ACC112 (cell line): ENCODE measurements around the gene POT1.
"Not testable (repeated sequence)": the region's sequence is repeated elsewhere in the genome, so short reads cannot be mapped to it uniquely, and the experiment has no call there.

ENCODE experiments used
- H2AFZ ChIP-seq: fragments of 200-600 bp; sonication (generic); one replicate; pipeline ENCODE4 v1.6.0; 2017; ENCODE audit warnings: antibody characterized with exemption, low read length; ENCODE audit not compliant: unreplicated experiment
- H3K27ac ChIP-seq: fragments of 200-600 bp; sonication (generic); 2 replicates; pipeline ENCODE4 v1.5.1; 2014; ENCODE audit warnings: low read depth, mild to moderate bottlenecking, antibody characterized with exemption, low read length, moderate library complexity
- H3K27me3 ChIP-seq: fragments of 200-600 bp; sonication (generic); 2 replicates; pipeline ENCODE4 v1.6.1; 2014; ENCODE audit warnings: mild to moderate bottlenecking, antibody characterized with exemption, low read length, moderate library complexity, mixed read lengths; ENCODE audit not compliant: insufficient read depth
- H3K36me3 ChIP-seq: fragments of 200-600 bp; sonication (generic); 2 replicates; pipeline ENCODE4 v1.6.1; 2016; ENCODE audit warnings: mild to moderate bottlenecking, antibody characterized with exemption, low read length, moderate library complexity, mixed read lengths; ENCODE audit not compliant: insufficient read depth
- H3K4me1 ChIP-seq: fragments of 200-600 bp; sonication (generic); one replicate; pipeline ENCODE4 v1.6.1; 2016; ENCODE audit warnings: low read length, mixed read lengths; ENCODE audit not compliant: insufficient read depth, unreplicated experiment, control insufficient read depth
- H3K4me3 ChIP-seq: fragments of 200-600 bp; sonication (generic); 2 replicates; pipeline ENCODE4 v1.5.1; 2014; ENCODE audit warnings: mild to moderate bottlenecking, low read depth, low read length
- H3K79me2 ChIP-seq: fragments of 200-600 bp; sonication (generic); one replicate; pipeline ENCODE4 v1.6.0; 2016; ENCODE audit warnings: low read length; ENCODE audit not compliant: control insufficient read depth, unreplicated experiment, insufficient read depth

Gene POT1, protein sequence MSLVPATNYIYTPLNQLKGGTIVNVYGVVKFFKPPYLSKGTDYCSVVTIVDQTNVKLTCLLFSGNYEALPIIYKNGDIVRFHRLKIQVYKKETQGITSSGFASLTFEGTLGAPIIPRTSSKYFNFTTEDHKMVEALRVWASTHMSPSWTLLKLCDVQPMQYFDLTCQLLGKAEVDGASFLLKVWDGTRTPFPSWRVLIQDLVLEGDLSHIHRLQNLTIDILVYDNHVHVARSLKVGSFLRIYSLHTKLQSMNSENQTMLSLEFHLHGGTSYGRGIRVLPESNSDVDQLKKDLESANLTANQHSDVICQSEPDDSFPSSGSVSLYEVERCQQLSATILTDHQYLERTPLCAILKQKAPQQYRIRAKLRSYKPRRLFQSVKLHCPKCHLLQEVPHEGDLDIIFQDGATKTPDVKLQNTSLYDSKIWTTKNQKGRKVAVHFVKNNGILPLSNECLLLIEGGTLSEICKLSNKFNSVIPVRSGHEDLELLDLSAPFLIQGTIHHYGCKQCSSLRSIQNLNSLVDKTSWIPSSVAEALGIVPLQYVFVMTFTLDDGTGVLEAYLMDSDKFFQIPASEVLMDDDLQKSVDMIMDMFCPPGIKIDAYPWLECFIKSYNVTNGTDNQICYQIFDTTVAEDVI

DNA sequence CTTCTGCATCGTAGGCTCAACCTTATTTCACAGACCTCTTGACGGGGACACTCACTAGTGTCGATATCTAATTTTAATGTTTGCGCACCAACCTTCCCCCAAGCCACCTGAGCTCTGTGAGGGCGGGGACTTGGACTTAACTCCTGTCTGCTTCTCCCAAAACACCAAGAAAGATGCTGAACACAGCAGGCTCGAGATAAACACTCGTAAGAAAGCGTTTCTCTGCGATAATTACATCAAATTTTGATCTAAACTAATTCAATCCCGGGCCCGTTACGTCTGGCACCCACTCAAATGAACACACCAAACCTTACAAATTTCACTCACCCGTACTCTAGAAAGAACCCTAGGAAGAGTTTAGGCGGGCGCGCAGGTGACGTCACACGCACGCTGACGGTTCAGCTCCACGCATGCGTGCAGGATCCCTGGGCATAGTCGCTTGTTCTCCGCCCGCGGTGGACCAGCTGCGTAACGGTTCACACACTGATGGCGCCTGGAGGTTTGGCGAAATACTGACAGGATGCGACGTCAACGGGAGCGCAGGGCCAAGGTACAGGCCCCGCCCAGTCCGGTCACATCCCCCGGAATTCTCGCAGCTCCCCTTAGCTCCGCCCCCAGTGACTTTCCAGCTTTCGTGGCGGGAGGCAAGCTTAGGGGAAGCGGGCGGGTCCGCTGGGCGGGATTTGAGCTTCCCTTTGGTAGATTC lies at the start of gene POT1:
POT1 (minus strand) TSS at position 359 of the 706 bp plus-strand sequence. CDS start 32,652 bp downstream, outside the sequence.
- Histone ChIP-seq H3K27me3 (no peaks in the 10 kb centered on the region), H3K27ac (peak within 1 kb of the TSS; percentile 78), H2AFZ (peak within 1 kb of the TSS; percentile 90), H3K4me1 (peaks cover 14% of the 10 kb centered on the region), H3K4me3 (peak within 1 kb of the TSS; percentile 90), H3K79me2 (peaks cover 45% of the 10 kb centered on the region), H3K36me3 (peaks cover 11% of the 10 kb centered on the region)

DNA sequence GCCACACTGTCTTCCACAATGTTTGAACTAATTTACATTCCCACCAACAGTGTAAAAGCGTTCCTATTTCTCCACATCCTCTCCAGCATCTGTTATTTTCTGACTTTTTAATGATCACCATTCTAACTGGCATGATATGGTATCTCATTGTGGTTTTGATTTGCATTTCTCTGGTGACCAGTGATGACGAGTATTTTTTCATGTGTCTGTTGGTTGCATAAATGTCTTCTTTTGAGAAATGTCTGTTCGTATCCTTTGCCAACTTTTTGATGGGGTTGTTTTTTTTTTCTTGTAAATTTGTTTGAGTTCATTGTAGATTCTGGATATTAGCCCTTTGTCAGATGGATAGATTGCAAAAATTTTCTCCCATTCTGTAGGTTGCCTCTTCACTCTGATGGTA lies 45.5 kb upstream of the POT1 start:
- H3K79me2 ChIP-seq, H3K27me3 ChIP-seq, H2AFZ ChIP-seq, H3K36me3 ChIP-seq, H3K27ac ChIP-seq, H3K4me3 ChIP-seq, H3K4me1 ChIP-seq: not testable (repeated sequence)

DNA sequence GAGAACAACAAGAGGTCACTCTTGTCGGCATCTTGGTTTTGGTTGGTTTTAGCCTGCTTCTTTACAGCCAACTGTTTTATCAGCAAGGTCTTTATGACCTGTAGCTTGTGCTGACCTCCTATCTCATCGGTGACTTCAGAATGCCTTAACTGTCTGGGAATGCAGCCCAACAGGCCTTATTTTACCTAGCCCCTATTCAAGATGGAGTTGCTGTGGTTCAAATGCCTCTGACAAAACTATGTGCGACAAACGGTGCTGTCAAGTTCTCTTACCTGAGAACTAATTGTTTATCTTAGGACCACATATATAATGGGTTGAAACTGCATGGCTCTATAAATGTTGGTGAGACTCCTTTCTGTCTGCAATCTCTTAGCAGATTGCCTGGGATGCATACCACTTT lies 35.9 kb upstream of the POT1 start:
- Histone ChIP-seq H3K27me3 (peaks cover 10% of the 10 kb centered on the region; the same call in 1 of the 2 replicates), H3K4me3 (no peak overlapping the region), H3K79me2 (no peaks in the 10 kb centered on the region), H3K27ac (no peak overlapping the region), H2AFZ (no peak overlapping the region), H3K36me3 (no peaks in the 10 kb centered on the region), H3K4me1 (no peaks in the 10 kb centered on the region)

DNA sequence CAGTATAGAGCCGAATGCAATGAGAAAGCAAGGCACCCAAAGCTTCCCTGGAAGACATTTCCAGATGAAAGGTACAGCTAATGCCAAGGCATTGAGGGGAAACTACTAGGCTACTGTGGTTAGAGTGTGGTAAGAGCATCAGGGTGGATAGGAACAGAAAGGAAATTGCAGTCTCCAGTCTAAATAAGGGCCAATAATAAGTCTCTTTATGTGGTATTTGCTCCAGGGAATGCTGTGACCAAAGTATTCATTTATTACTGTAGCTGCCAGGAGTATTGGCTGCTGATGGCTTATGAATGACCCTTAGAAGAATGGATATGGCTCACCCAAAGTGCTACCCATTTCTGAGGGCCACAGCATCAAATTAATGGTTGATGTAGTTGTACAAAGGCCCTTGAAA lies 30.1 kb upstream of the POT1 start:
- Histone ChIP-seq H3K36me3 (no peaks in the 10 kb centered on the region), H3K4me1 (no peaks in the 10 kb centered on the region)

DNA sequence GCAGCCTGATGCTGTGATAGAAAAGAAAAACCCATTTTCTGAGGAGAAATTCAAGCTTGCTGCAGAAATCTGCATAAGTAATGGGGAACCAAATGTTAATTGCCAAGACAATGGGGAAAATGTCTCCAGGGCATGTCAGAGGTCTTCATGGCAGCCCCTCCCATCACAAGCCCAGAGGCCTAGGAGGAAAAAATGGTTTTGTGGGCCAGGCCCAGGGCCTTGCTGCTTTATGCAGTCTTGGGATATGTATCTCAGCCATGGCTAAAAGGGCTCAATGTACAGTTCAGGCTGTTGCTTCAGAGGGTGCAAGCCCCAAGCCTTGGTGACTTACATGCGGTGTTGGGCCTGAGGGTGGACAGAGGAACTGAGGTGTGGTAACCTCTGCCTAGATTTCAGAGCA lies 28.3 kb upstream of the POT1 start:
- H3K4me3 ChIP-seq, H2AFZ ChIP-seq, H3K27ac ChIP-seq, H3K36me3 ChIP-seq, H3K4me1 ChIP-seq, H3K79me2 ChIP-seq, H3K27me3 ChIP-seq: not testable (repeated sequence)

More for the DNA sequence above, 30.1 kb upstream of the POT1 start:
- H3K79me2 ChIP-seq: no peaks in the 10 kb centered on the region
- no peak overlapping the region for H2AFZ ChIP-seq
- H3K27me3 ChIP-seq: peaks cover 4% of the 10 kb centered on the region; the same call in 1 of the 2 replicates
- H3K27ac ChIP-seq: no peak overlapping the region
- H3K4me3 ChIP-seq: no peak overlapping the region

DNA sequence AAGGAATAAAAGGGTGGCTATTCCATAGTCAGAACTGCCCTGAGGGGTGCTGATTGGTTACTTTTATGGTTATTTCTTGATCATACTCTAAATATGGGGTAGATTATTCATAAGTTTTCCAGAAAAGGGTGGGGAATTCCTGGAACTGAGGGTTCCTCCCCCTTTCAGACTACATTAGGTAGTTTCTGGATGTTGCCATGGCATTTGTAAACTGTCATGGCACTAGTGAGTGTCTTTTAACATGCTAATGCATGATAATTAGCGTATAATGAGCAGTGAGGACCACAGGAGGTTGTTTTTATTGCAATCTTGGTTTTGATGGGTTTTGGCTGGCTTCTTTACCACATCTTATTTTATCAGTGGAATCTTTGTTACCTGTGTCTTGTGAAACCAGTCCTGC lies 26.5 kb upstream of the POT1 start:
- H3K36me3 ChIP-seq: no peaks in the 10 kb centered on the region
- H3K4me1 ChIP-seq: no peaks in the 10 kb centered on the region
- no peaks in the 10 kb centered on the region for H3K27me3 ChIP-seq
- H3K4me3 ChIP-seq: no peak overlapping the region
- H3K79me2 ChIP-seq: no peaks in the 10 kb centered on the region
- no peak overlapping the region for H2AFZ ChIP-seq
- H3K27ac ChIP-seq: no peak overlapping the region

DNA sequence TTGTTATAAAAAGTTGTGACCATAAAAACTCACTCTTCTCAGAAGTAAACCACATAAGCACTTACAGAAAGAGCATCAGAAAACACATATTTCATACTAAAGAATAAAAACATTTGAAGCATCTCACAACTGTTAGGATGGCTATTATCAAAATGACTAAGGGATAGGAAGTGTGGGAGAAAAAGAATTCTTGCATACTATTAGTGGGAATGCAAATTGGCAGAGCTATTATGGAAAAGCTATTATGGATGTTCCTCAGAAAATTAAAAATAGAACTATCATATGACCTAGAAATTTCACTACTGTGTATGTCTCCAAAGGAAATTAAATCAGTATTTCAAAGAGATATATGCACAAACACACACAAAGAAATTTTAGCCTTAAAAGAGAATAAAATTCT lies 25.2 kb upstream of the POT1 start:
- Histone ChIP-seq H3K4me3 (no peak overlapping the region), H3K36me3 (no peaks in the 10 kb centered on the region), H3K27ac (no peak overlapping the region), H3K27me3 (no peaks in the 10 kb centered on the region), H3K4me1 (no peaks in the 10 kb centered on the region), H2AFZ (no peak overlapping the region), H3K79me2 (no peaks in the 10 kb centered on the region)

DNA sequence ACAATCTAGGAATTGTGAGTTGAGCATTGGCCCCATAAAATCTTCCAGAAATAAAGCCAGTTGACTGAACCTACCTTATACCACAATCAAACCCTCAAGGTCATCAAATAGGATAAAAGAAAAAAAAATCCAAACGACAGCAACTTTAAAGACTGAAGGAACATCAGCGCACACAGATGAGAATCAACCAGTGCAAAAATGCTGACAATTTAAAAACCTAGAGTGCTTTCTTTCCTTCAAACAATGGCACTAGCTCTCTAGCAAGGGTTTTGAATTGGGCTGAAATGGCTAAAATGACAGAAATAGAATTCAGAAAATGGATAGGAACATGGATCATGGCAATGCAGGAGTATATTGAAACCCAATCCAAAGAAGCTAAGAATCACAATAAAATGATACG lies 16.1 kb upstream of the POT1 start:
- Histone ChIP-seq H3K79me2 (no peaks in the 10 kb centered on the region), H3K36me3 (no peaks in the 10 kb centered on the region), H3K27me3 (no peaks in the 10 kb centered on the region), H3K27ac (no peak overlapping the region), H3K4me1 (no peaks in the 10 kb centered on the region), H3K4me3 (no peak overlapping the region), H2AFZ (no peak overlapping the region)

DNA sequence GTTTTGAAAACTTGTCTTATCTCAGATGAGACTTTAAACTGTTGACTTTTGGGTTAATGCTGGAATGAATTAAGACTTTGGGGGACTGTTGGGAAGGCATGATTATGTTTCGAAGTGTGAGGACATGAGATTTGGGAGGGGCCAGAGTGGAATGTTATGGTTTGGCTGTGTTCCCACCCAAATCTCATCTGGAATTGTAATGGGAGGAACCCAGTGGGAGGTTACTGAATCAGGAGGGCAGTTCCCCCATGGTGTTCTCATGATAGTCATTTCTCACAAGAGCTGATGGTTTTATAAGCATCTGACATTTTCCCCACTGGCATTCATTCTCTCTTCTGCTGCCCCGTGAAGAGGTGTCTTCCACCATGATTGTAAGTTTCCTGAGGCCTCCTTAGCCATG lies 13.8 kb upstream of the POT1 start:
- Histone ChIP-seq H3K36me3 (no peaks in the 10 kb centered on the region), H3K4me1 (no peaks in the 10 kb centered on the region), H3K4me3 (no peak overlapping the region), H3K27me3 (no peaks in the 10 kb centered on the region), H3K27ac (no peak overlapping the region), H2AFZ (no peak overlapping the region), H3K79me2 (no peaks in the 10 kb centered on the region)

DNA sequence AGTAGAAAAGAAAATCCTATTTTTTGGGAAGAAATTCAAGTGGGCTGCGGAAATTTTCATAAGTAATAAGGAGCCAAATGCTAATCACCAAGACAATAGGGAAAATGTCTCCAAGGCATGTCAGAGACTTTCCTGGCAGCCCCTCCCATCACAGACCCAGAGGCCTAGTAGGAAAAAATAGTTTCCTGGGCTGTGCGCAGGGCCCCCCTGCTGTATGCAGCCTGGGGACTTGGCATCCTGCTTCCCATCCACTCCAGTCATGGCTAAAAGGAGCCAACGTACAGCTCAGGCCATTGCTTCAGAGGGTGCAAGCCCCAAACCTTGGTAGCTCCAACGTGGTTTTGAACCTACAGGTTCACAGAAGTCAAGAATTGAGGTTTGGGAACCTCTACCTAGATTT lies 12.8 kb upstream of the POT1 start:
- Histone ChIP-seq H3K36me3 (no peaks in the 10 kb centered on the region), H3K79me2 (no peaks in the 10 kb centered on the region), H3K27me3 (no peaks in the 10 kb centered on the region), H2AFZ (no peak overlapping the region), H3K4me1 (no peaks in the 10 kb centered on the region), H3K4me3 (no peak overlapping the region), H3K27ac (no peak overlapping the region)
